IMR-90 (cell line): ENCODE measurements around the gene GAS6. TPM values are rescaled to one million over a fixed set of nuclear protein-coding genes. Genes with fewer than 3 reads are reported as not detected.

Experiments used
- ATAC-seq: fragments of 200-7000 bp; cut with Tn5 transposase; 2 replicates; pipeline ENCODE4 v1.9.1; 2020; ENCODE audit warnings: low read depth, mild to moderate bottlenecking, moderate library complexity
- BruUV-seq: library from RNA; stranded (reverse); fragments of 400-500 nt; replicated peaks from 2 replicates; lab custom pipeline; 2021; lab: Mats Ljungman, UMichigan
- CTCF ChIA-PET: fragments of 300-600 bp; formaldehyde crosslinking; extraction: SDS; loops from one replicate; lab custom pipeline; 2021; ENCODE audit warnings: antibody characterized with exemption; lab: Yijun Ruan, JAX
- POLR2A ChIA-PET: fragments of 300-600 bp; sonication (Branson Sonifier 250); formaldehyde crosslinking; loops from one replicate; lab custom pipeline; 2022; ENCODE audit warnings: antibody characterized with exemption; ENCODE audit not compliant: unreplicated experiment; lab: Charles Lee
- DNase-seq: peaks from one replicate; pipeline ENCODE4 v3.0.0; 2013
- H2AFZ ChIP-seq: replicated peaks from 2 replicates; pipeline ENCODE3; 2013; ENCODE audit warnings: low read length, mild to moderate bottlenecking; ENCODE audit not compliant: poor library complexity
- H2AK5ac ChIP-seq: 2 replicates; pipeline ENCODE4 v1.6.1; 2013; ENCODE audit warnings: low read depth, low read length, inconsistent platforms
- H2AK9ac ChIP-seq: replicated peaks from 2 replicates; pipeline ENCODE3; 2013; ENCODE audit warnings: mild to moderate bottlenecking, low read depth, low read length, moderate library complexity; ENCODE audit not compliant: poor library complexity
- H2BK120ac ChIP-seq: 2 replicates; pipeline ENCODE4 v1.6.1; 2013; ENCODE audit warnings: low read depth, low read length, inconsistent platforms
- H2BK15ac ChIP-seq: 3 replicates; pipeline ENCODE4 v1.6.1; 2013; ENCODE audit warnings: low read depth, low read length, inconsistent platforms
- H2BK20ac ChIP-seq: 2 replicates; pipeline ENCODE4 v1.6.1; 2013; ENCODE audit warnings: low read depth, mild to moderate bottlenecking, inconsistent platforms, low read length, moderate library complexity
- H2BK5ac ChIP-seq: 2 replicates; pipeline ENCODE4 v1.6.1; 2013; ENCODE audit warnings: mild to moderate bottlenecking, low read depth, low read length, inconsistent platforms; ENCODE audit not compliant: poor library complexity, severe bottlenecking
- H3K14ac ChIP-seq: replicated peaks from 2 replicates; pipeline ENCODE4 v1.6.1; 2013; ENCODE audit warnings: low read depth, low read length, inconsistent platforms
- H3K18ac ChIP-seq: 2 replicates; pipeline ENCODE4 v1.6.1; 2013; ENCODE audit warnings: low read depth, low read length, control low read depth
- H3K23ac ChIP-seq: 2 replicates; pipeline ENCODE4 v1.6.1; 2013; ENCODE audit warnings: low read depth, low read length, inconsistent platforms
- H3K27ac ChIP-seq: 2 replicates; pipeline ENCODE4 v1.5.1; 2013; ENCODE audit warnings: mild to moderate bottlenecking, control low read depth, low read length; ENCODE audit not compliant: insufficient read depth
- H3K27me3 ChIP-seq: 2 replicates; pipeline ENCODE4 v1.6.1; 2013; ENCODE audit warnings: low read length; ENCODE audit not compliant: control insufficient read depth, insufficient read depth
- H3K36me3 ChIP-seq: 2 replicates; pipeline ENCODE4 v1.6.1; 2013; ENCODE audit warnings: low read length, mixed read lengths; ENCODE audit not compliant: control insufficient read depth, insufficient read depth
- H3K4ac ChIP-seq: 2 replicates; pipeline ENCODE4 v1.6.1; 2013; ENCODE audit warnings: low read depth, low read length, inconsistent platforms
- H3K4me1 ChIP-seq: 2 replicates; pipeline ENCODE4 v1.6.1; 2013; ENCODE audit warnings: low read length, mixed read lengths; ENCODE audit not compliant: control insufficient read depth, insufficient read depth
- H3K4me2 ChIP-seq: 2 replicates; pipeline ENCODE4 v1.6.1; 2013; ENCODE audit warnings: low read depth, mild to moderate bottlenecking, control low read depth, low read length, moderate library complexity
- H3K4me3 ChIP-seq: 2 replicates; pipeline ENCODE4 v1.5.1; 2013; ENCODE audit warnings: low read depth, mild to moderate bottlenecking, control low read depth, low read length, moderate library complexity; ENCODE audit not compliant: insufficient read depth
- H3K56ac ChIP-seq: 2 replicates; pipeline ENCODE4 v1.6.1; 2013; ENCODE audit warnings: low read length, inconsistent platforms; ENCODE audit not compliant: insufficient read depth; ENCODE audit errors: extremely low read depth
- H3K79me1 ChIP-seq, 2 experiments: 2 replicates each; pipeline ENCODE4 v1.6.1; 2013; ENCODE audit warnings: low read length in 2 of 2, inconsistent platforms in 1 of 2, low read depth in 1 of 2
- H3K9ac ChIP-seq: 2 replicates; pipeline ENCODE4 v1.6.1; 2013; ENCODE audit warnings: low read depth, low read length, control low read depth
- H3K9me1 ChIP-seq: 2 replicates; pipeline ENCODE4 v1.6.1; 2013; ENCODE audit warnings: low read length, inconsistent platforms; ENCODE audit not compliant: insufficient read depth
- H3K9me3 ChIP-seq: 2 replicates; pipeline ENCODE4 v1.6.1; 2013; ENCODE audit warnings: low read length; ENCODE audit not compliant: control insufficient read depth, insufficient read depth
- H4K20me1 ChIP-seq: 2 replicates; pipeline ENCODE4 v1.6.1; 2013; ENCODE audit warnings: low read length, inconsistent platforms; ENCODE audit not compliant: insufficient read depth
- H4K5ac ChIP-seq: 2 replicates; pipeline ENCODE4 v1.6.1; 2013; ENCODE audit warnings: mild to moderate bottlenecking, low read depth, low read length, control low read depth
- H4K8ac ChIP-seq, 2 experiments: 2 replicates each; pipeline ENCODE4 v1.6.1; 2013; ENCODE audit warnings: low read depth in 2 of 2, low read length in 2 of 2, control low read depth in 1 of 2, inconsistent platforms in 1 of 2
- H4K91ac ChIP-seq: 2 replicates; pipeline ENCODE4 v1.6.1; 2013; ENCODE audit warnings: low read depth, low read length, inconsistent platforms; ENCODE audit not compliant: insufficient read depth
- MXI1 ChIP-seq: IDR thresholded peaks from 2 replicates; pipeline ENCODE4 v1.6.1; 2012; ENCODE audit warnings: low read depth, mild to moderate bottlenecking, low read length, moderate library complexity, borderline replicate concordance
- RAD21 ChIP-seq: IDR thresholded peaks from 2 replicates; pipeline ENCODE4 v1.6.1; 2012; ENCODE audit warnings: low read length, improper control_type of control experiment
- WGBS, 2 experiments: methylation state at CpG; one replicate each; pipeline versions ENCODE4 v1.1.5 to v1.1.7; 2013; ENCODE audit warnings: missing lambda C conversion rate in 2 of 2; ENCODE audit not compliant: insufficient read length in 1 of 2; ENCODE audit errors: extremely low coverage in 2 of 2; 5-methylcytosine and 5-hydroxymethylcytosine counted together
- dilution Hi-C: fragments of 300-500 bp; cut with HindIII; formaldehyde crosslinking; loops from one replicate; pipeline ENCODE4 v1.14.3; 2018; ENCODE audit warnings: low sequenced_read_pairs; ENCODE audit not compliant: unreplicated experiment
- in situ Hi-C: fragments of 300-500 bp; cut with MboI; formaldehyde crosslinking; loops from 3 replicates; pipeline ENCODE4 v1.14.3; 2019; ENCODE audit warnings: low sequenced_read_pairs, inconsistent platforms, mixed read lengths
- intact Hi-C: fragments of 100-400 bp; cut with micrococcal nuclease; formaldehyde crosslinking; loops from 2 replicates; pipeline ENCODE4 v1.10.0; 2022
- polyA plus RNA-seq, 3 experiments: library from polyadenylated mRNA; depleted of rRNA; stranded (reverse); fragments of >200 nt; gene quantifications; 2 replicates each; pipeline ENCODE4 v1.2.3, GENCODE V29; 2012; ENCODE audit warnings: low replicate concordance in 1 of 3
- total RNA-seq: library from RNA; depleted of rRNA; stranded (reverse); fragments of >200 nt; gene quantifications from 2 replicates; pipeline ENCODE4 v1.2.3, GENCODE V29; 2012

GAS6 gene
- total and polyA plus RNA-seq, 2 of the 4 experiments (the other 2 are of a cell fraction) = 220 to 823 TPM

GRCh38 chr13:113881614-113882266, 17.9 kb upstream of the GAS6 start:
- DNase-seq (no peak), ATAC-seq (peak; percentile 19)
- intact Hi-C loops = no loop called here
- H3K9me1 ChIP-seq = peaks cover 4% of the 10 kb centered on the region; the same call in 1 of the 2 replicates
- dilution Hi-C loops = no loop called here
- H3K23ac ChIP-seq = no peak overlapping the region
- no peak for TF ChIP-seq MXI1
- TF ChIP-seq RAD21 = no peak
- H2BK120ac ChIP-seq = peak overlapping the region; percentile 51; the same call in 1 of the 2 replicates
- H4K20me1 ChIP-seq = no peaks in the 10 kb centered on the region
- H2AK5ac ChIP-seq = peak overlapping the region; percentile 16; the same call in 1 of the 2 replicates
- no peaks in the 10 kb centered on the region for H3K9me3 ChIP-seq
- H3K4me1 ChIP-seq = peaks cover 16% of the 10 kb centered on the region
- H2BK20ac ChIP-seq = 0 out of 2 replicates have a peak overlapping the region, but pooled peaks have one; percentile 4
- peak overlapping the region; percentile 49; the same call in 1 of the 2 replicates for H3K14ac ChIP-seq
- ChIA-PET CTCF (no interaction called here), POLR2A (no interaction called here)
- peak overlapping the region; percentile 67; the same call in 1 of the 3 replicates for H2BK15ac ChIP-seq
- peak overlapping the region; percentile 5; the same call in 1 of the 2 replicates for H4K5ac ChIP-seq
- H3K4me2 ChIP-seq = no peak overlapping the region
- peak overlapping the region; percentile 19 for H3K4ac ChIP-seq
- no peaks in the 10 kb centered on the region for H3K36me3 ChIP-seq
- H3K56ac ChIP-seq = no peak overlapping the region
- H3K9ac ChIP-seq = no peak overlapping the region
- in situ Hi-C loops = no loop called here
- no peaks in the 10 kb centered on the region for H3K27me3 ChIP-seq
- no peak overlapping the region for H3K4me3 ChIP-seq
- no peak overlapping the region; the same call in 1 of the 2 replicates for H4K91ac ChIP-seq
- no peak overlapping the region for H2AK9ac ChIP-seq
- peak overlapping the region; percentile 38 for H2AFZ ChIP-seq
- 53% methylated on average over 3 of the region's 10 CpGs; no CpG with 5 or more reads in 1 of the 2 experiments for WGBS, 2 experiments
- H3K27ac ChIP-seq = no peak overlapping the region
- no peak overlapping the region for H2BK5ac ChIP-seq
- H3K79me1 ChIP-seq = no peaks in the 10 kb centered on the region
- H3K18ac ChIP-seq = peak overlapping the region; percentile 21; the same call in 1 of the 2 replicates
- H4K8ac ChIP-seq = peak overlapping the region in 1 of 2 experiments; percentile 39; a peak in 3 of 4 replicates
- BruUV-seq = no TSS peak
